HG02571 (cell line): ENCODE data around the gene GPR137.

Source experiments
- ATAC-seq: cut with Tn5 transposase; IDR thresholded peaks from one replicate; pipeline ENCODE4 v1.9.1; 2021; ENCODE audit warnings: mild to moderate bottlenecking, moderate library complexity; ENCODE audit not compliant: unreplicated experiment

Gene GPR137

GRCh38 chr11:64249038-64249437 lies 36.6 kb upstream of the GPR137 start:
- ATAC-seq = no peak

- no peak for ATAC-seq
Observed at GRCh38 chr11:64249563-64250414, 35.9 kb upstream of the GPR137 start.

- no peak for ATAC-seq
Observed at GRCh38 chr11:64250415-64251015, 35.1 kb upstream of the GPR137 start.

- ATAC-seq = no peak
Observed at GRCh38 chr11:64251016-64251752, 34.5 kb upstream of the GPR137 start, which contains the start of gene PLCB3. TSS of gene PLCB3 (plus strand) at chr11:64251530. CDS start at chr11:64251650, 120 bp downstream.

GRCh38 chr11:64251753-64252002 lies 34.0 kb upstream of the GPR137 start:
- ATAC-seq = no peak

- ATAC-seq = no peak
Observed at GRCh38 chr11:64252003-64252872, 33.4 kb upstream of the GPR137 start.

- no peak for ATAC-seq
Observed at GRCh38 chr11:64253043-64253442, 32.6 kb upstream of the GPR137 start.

- ATAC-seq = no peak
Observed at GRCh38 chr11:64253481-64253880, 32.2 kb upstream of the GPR137 start.

- no peak for ATAC-seq
Observed at GRCh38 chr11:64254326-64254725, 31.3 kb upstream of the GPR137 start.

- no peak for ATAC-seq
Observed at GRCh38 chr11:64255135-64256128, 30.2 kb upstream of the GPR137 start.

GRCh38 chr11:64256300-64256699 lies 29.3 kb upstream of the GPR137 start:
- no peak for ATAC-seq

GRCh38 chr11:64258356-64258755 lies 27.3 kb upstream of the GPR137 start:
- no peak for ATAC-seq

- no peak for ATAC-seq
Observed at GRCh38 chr11:64258946-64259532, 26.6 kb upstream of the GPR137 start.

- no peak for ATAC-seq
Observed at GRCh38 chr11:64259533-64260067, 26.0 kb upstream of the GPR137 start.

- ATAC-seq = no peak
Observed at GRCh38 chr11:64260147-64260708, 25.4 kb upstream of the GPR137 start.

GRCh38 chr11:64261556-64262080 lies 24.0 kb upstream of the GPR137 start:
- no peak for ATAC-seq

- no peak for ATAC-seq
Observed at GRCh38 chr11:64262271-64263002, 23.2 kb upstream of the GPR137 start.
